Stimulated activated effector memory CD8-positive, alpha-beta T cell treated with anti-CD3 and anti-CD28 coated beads, Interleukin-12 subunit alpha, Interleukin-12 subunit beta, amount 100 ng/mL, for 72 hours (primary cell): ENCODE measurements around the gene ZNF236.
"Not testable (repeated sequence)": the region's sequence is repeated elsewhere in the genome, so short reads cannot be mapped to it uniquely, and the experiment has no call there.

Experiments
- ATAC-seq: fragments of 150-1000 bp; cut with Tn5 transposase; 2 replicates; pipeline ENCODE4 v1.10.0; 2021
- DNase-seq, 2 donors: peaks; one replicate each; pipeline ENCODE4 v3.0.0; 2021 to 2022; ENCODE audit warnings: low spot score in 2 of 2
- H3K27ac Mint-ChIP-seq: one replicate; pipeline ENCODE4 v1.8.0; 2022; ENCODE audit warnings: mild to moderate bottlenecking, mixed read lengths
- H3K36me3 Mint-ChIP-seq: one replicate; pipeline ENCODE4 v1.8.0; 2022; ENCODE audit warnings: mild to moderate bottlenecking, mixed read lengths
- H3K4me1 Mint-ChIP-seq: one replicate; pipeline ENCODE4 v1.8.0; 2022; ENCODE audit warnings: mixed read lengths
- H3K4me3 Mint-ChIP-seq: one replicate; pipeline ENCODE4 v1.8.0; 2022; ENCODE audit warnings: mild to moderate bottlenecking, mixed read lengths
- H3K9me3 Mint-ChIP-seq: one replicate; pipeline ENCODE4 v1.8.0; 2022; ENCODE audit warnings: mixed read lengths

Gene ZNF236

DNA sequence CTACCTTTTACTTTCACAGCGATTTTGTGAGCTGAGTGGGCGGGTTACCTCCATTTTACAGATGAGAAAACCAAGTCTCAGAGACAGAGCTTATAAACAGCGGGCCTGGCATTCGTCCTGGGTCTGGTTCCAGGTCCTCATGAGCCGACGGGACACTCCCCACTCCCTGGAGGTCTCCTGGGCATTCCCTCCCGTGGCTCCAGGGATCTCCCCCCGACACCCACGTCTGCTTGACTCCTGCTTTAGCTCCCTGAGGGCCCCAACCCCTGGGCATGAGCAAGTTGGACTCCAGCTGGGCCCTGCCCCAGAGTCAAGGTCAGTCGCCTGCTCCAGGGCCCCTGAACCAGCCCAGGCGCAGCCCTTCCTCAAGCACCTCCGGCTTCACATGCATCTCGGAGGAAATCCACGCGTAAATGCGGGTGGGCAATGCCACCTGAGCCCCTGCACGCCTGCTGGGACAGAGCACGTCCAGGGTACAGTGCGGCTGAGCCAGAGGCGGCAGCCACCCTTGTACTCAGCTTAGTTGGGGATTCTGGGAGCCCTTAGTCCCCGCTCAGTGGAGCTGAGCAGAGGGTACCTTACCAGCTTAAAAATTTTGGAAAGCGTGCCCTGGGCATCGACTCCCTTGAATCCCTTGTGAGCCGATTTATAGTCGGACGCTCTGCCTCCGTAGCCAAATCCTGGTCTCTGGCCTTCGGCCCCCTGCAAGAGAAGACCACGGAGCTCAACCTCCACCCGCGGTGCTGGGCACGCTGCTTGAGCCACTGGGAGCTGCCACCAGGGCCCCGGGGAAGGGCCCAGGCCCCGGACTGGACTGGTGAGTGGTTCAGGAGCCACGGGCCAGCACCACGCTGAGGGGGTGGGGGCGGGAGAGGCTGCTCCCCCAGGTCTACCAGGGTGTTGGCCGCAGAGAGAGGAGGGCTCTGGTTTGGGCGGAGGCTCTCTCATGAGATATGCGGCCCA is 162.1 kb downstream of the ZNF236 start:
- DNase-seq (no peak), ATAC-seq (no peak)
- H3K4me3 Mint-ChIP-seq, result no peak overlapping the region
- H3K36me3 Mint-ChIP-seq, result no peaks in the 10 kb centered on the region
- H3K27ac Mint-ChIP-seq, result no peak overlapping the region
- H3K4me1 Mint-ChIP-seq, result peaks cover 13% of the 10 kb centered on the region
- H3K9me3 Mint-ChIP-seq, result no peaks in the 10 kb centered on the region

- Mint-ChIP-seq H3K4me3 (no peak overlapping the region), H3K4me1 (peaks cover 14% of the 10 kb centered on the region), H3K27ac (no peak overlapping the region), H3K36me3 (no peaks in the 10 kb centered on the region), H3K9me3 (no peaks in the 10 kb centered on the region)
- ATAC-seq (no peak), DNase-seq (no peak)
These were observed 163.0 kb downstream of the ZNF236 start for GRCh38 chr18:76985156-76985950.

- peaks cover 19% of the 10 kb centered on the region for H3K4me1 Mint-ChIP-seq
These were observed 163.5 kb downstream of the ZNF236 start for GRCh38 chr18:76985951-76986236.

DNA sequence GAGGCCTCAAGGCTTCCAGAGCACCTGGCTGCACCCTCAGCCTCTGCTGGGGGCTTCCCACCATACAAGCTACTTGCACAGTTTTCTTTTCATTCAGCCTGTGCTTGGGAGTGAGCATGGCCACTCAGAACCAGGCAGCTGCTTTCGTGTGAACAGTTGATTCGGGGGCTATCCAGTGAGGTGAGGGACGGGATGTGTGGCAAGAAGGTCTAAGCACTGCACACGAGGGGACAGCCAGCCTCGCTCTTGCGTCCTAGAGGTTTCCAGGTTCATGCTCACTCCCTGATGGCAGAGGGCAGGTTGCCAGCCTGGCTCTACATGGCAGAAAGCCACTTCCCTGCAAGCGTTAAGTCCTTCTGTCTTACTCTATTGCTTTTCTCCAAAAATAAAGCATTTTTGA is 164.0 kb downstream of the ZNF236 start:
- Mint-ChIP-seq H3K4me3 (no peak overlapping the region), H3K9me3 (no peaks in the 10 kb centered on the region), H3K36me3 (no peaks in the 10 kb centered on the region), H3K4me1 (peaks cover 22% of the 10 kb centered on the region), H3K27ac (no peak overlapping the region)
- ATAC-seq, result no peak
- DNase-seq, result no peak

More at GRCh38 chr18:76985951-76986236, 163.5 kb downstream of the ZNF236 start:
- no peak for DNase-seq
- Mint-ChIP-seq H3K9me3 (no peaks in the 10 kb centered on the region), H3K27ac (no peak overlapping the region), H3K36me3 (no peaks in the 10 kb centered on the region), H3K4me3 (no peak overlapping the region)
- no peak for ATAC-seq

- no peak for DNase-seq
- Mint-ChIP-seq H3K36me3 (no peaks in the 10 kb centered on the region), H3K4me1 (peaks cover 24% of the 10 kb centered on the region), H3K9me3 (no peaks in the 10 kb centered on the region), H3K27ac (no peak overlapping the region), H3K4me3 (no peak overlapping the region)
- no peak for ATAC-seq
These were observed 165.9 kb downstream of the ZNF236 start for GRCh38 chr18:76988031-76988826.

GRCh38 chr18:76988827-76989646 is 166.7 kb downstream of the ZNF236 start:
- Mint-ChIP-seq H3K4me3 (no peak overlapping the region), H3K4me1 (peaks cover 21% of the 10 kb centered on the region), H3K27ac (no peak overlapping the region), H3K36me3 (no peaks in the 10 kb centered on the region), H3K9me3 (no peaks in the 10 kb centered on the region)
- DNase-seq (no peak), ATAC-seq (peak; percentile 64)

DNA sequence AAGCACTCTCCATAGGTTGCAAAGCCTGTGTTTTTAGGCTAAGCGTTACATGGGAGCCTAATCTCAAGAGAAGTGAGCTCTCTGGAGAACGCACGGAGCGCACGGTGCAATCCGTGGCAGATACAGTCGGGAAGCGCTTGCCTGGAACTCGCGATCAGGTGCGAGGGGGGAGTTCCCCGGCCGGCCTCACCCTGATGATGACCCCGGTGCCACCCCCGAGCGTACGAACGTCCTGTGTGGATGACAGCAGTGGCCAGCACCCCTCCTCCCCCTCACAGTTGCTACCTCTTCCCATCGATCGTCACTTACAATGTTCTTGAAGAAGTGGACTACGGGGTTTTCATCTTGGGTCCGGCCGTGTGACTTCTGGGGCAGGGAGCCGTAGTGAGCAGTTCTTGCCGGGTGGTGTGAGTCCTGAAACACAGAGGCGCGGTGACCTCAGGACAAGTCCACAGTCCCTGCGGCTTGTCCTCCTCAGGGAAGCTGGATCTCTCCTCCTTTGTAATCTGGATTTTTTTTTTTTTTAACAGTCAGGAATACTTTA is 167.4 kb downstream of the ZNF236 start:
- Mint-ChIP-seq H3K27ac (no peak overlapping the region), H3K4me3 (no peak overlapping the region), H3K4me1 (peaks cover 21% of the 10 kb centered on the region), H3K36me3 (no peaks in the 10 kb centered on the region), H3K9me3 (no peaks in the 10 kb centered on the region)
- DNase-seq (no peak), ATAC-seq (no peak)

DNA sequence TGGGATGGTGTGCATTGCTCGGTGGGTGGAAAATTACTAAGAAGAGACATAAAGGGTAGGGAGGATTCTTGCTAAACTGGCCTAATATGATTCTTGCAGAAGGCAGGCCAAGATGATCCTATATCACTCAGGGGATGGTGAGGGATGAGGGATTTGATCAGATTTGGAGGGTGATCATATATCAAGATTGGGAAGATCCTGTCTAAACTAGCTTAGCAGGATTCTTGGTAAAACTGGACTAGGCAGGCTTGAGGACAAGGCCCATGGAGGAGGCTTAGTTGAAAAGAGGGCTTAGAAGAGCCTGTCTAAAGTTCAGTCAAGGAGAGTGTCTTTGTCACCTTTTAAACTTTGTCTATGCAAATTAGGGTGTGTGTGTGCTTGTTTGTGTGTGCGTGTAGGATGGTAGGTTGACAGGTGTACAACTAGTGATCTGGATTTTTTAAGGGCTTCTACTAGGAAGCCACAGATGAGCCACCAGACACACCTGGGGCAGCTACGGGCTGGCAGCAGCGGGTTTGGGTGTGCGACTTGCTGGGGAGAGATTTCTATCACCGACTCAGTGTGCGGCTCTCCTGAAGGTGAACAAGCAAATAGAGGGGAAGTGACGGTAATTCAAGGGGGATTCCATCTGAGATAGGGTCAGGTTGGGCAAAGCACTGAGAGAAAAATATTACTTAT is 168.1 kb downstream of the ZNF236 start:
- peaks cover 21% of the 10 kb centered on the region for H3K4me1 Mint-ChIP-seq
- DNase-seq, H3K4me3 Mint-ChIP-seq, H3K27ac Mint-ChIP-seq, H3K36me3 Mint-ChIP-seq, ATAC-seq, H3K9me3 Mint-ChIP-seq: not testable (repeated sequence)

DNA sequence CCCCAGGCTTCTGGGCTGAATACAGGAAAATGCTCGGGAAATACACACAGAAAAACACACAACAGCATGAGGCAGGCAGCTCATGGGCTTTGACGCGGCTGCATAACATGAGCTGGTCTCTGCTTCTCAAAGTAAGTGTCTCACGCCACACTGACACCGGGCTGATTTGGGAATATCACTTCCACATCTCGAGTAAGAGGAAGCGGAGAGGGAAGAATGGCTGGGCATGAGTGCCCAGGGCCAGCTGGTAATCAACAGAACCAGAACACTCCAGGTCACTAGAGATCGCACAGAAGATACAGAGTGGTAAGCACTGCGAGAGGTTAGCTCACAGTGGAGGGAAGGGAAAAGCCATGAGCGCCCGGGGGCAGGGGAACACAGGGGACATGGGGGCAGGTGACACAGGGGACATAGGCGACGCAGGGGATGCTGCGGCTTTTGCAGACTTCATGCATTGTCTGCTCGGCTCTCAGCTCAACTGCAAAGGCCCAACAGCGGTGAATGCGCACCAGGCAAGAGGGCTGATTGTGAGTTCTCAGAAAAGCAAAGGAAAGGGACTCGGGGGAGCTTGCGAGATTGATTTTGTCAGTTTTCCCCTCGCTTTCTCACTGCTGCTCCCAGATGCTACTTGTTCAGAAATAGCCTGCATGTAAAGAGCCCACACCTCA is 168.8 kb downstream of the ZNF236 start:
- Mint-ChIP-seq H3K36me3 (no peaks in the 10 kb centered on the region), H3K9me3 (no peaks in the 10 kb centered on the region), H3K4me1 (peaks cover 21% of the 10 kb centered on the region), H3K27ac (no peak overlapping the region), H3K4me3 (no peak overlapping the region)
- DNase-seq (no peak), ATAC-seq (no peak)

DNA sequence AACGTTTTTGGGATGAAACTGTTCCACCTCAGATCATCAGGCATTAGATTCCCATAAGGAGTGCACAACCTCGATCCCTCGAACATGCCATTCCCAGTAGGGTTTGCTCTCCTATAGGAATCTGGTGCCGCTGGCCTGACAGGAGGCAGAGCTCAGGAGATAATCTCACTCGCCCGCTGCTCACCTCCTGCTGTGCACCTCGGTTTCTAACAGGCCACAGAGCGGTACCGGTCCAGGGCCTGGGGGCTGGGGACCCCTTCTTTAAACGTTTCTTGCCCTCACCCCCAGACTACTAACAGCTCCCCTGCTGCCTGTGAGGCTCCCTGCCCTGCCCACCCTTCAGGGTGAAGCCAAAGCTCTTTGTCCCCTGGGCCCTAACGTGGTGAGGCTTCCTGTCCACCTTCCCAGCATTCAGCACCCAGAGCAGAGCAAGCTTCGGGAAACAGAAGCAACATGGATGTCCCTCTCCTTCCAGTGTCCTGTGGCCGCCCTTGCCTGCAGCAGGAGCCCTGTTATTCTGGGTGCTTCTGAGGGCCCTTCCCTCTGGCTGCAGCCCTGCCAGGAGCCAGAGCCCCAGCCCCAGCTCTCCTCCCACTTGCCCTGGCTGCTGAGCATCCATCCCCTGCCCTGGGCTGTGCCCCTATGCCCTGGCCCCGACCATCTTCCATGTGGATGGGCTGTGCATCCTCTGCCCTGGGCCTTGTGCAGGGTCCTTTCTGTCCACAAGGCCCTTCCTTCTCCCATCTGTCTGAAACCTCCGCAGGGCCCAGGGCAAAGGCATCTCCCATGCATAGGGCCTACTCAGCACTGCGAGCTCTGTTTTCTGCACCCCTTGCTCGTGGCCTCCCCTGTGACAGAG is 170.1 kb downstream of the ZNF236 start:
- DNase-seq (no peak), ATAC-seq (no peak)
- Mint-ChIP-seq H3K36me3 (no peaks in the 10 kb centered on the region), H3K27ac (no peak overlapping the region), H3K4me1 (peaks cover 21% of the 10 kb centered on the region), H3K9me3 (no peaks in the 10 kb centered on the region), H3K4me3 (no peak overlapping the region)

DNA sequence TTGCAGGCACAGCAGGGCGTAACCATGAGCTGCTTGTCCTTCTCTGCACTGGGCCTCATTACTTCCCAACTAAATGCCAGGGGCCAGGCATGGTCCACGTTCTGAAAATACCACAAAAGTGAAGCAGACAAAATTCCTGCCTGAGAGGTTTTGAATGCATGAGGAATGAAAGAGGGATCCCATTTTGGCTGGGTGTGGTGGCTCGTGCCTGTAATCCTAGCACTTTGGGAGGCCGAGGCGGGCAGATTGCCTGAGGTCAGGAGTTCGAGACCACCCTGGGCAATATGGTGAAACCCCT is 170.7 kb downstream of the ZNF236 start:
- ATAC-seq (no peak), DNase-seq (no peak)
- H3K27ac Mint-ChIP-seq, result no peak overlapping the region
- H3K4me3 Mint-ChIP-seq, result no peak overlapping the region
- peaks cover 19% of the 10 kb centered on the region for H3K4me1 Mint-ChIP-seq
- H3K9me3 Mint-ChIP-seq, result no peaks in the 10 kb centered on the region
- H3K36me3 Mint-ChIP-seq, result no peaks in the 10 kb centered on the region

DNA sequence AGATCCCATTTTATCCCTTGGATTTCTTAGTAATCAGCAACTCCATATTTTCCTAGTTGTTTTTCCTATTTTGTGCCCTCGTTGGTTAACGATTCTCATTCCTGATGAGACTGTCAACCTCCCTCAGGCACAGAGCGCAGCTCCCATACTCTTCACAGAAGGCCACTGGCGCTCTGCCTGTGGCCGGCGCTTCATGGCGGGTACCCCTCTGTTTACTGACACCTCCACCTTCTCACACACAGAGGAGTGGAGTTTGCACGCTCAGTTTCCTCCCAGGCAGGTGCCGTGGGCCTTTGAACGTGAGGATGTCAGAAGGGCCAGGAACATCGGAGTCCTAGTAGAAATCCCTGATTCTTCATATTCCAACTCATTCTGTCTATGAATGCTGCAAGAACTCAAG is 171.2 kb downstream of the ZNF236 start:
- DNase-seq (no peak), ATAC-seq (no peak)
- H3K4me3 Mint-ChIP-seq, result no peak overlapping the region
- no peak overlapping the region for H3K27ac Mint-ChIP-seq
- peaks cover 15% of the 10 kb centered on the region for H3K4me1 Mint-ChIP-seq
- H3K9me3 Mint-ChIP-seq, result no peaks in the 10 kb centered on the region
- peaks cover 3% of the 10 kb centered on the region for H3K36me3 Mint-ChIP-seq

GRCh38 chr18:76994086-76994654 is 171.8 kb downstream of the ZNF236 start:
- ATAC-seq, result peak; percentile 51
- Mint-ChIP-seq H3K27ac (no peak overlapping the region), H3K4me1 (peaks cover 15% of the 10 kb centered on the region), H3K9me3 (no peaks in the 10 kb centered on the region), H3K4me3 (no peak overlapping the region), H3K36me3 (peaks cover 7% of the 10 kb centered on the region)
- DNase-seq, result no peak
